Liver (tissue), 9 donors: Measurements from ENCODE around the gene TIMM13. TPM values are rescaled to one million over a fixed set of nuclear protein-coding genes. Genes with fewer than 3 reads are reported as not detected.

Experiments
- DNase-seq: peaks from one replicate; pipeline ENCODE4 v3.0.0-alpha.2; 2017; ENCODE audit warnings: low spot score
- H3K27ac ChIP-seq, 2 donors: one replicate each; pipeline ENCODE4 v1.7.0; 2013; ENCODE audit warnings: inconsistent platforms in 2 of 2, low read length in 2 of 2, control low read depth in 1 of 2, low read depth in 1 of 2, mild to moderate bottlenecking in 1 of 2
- H3K27me3 ChIP-seq, 4 donors: one replicate each; pipeline versions ENCODE4 v1.6.1 to v1.7.0; 2013; ENCODE audit warnings: low read length in 3 of 4, inconsistent platforms in 1 of 4, mild to moderate bottlenecking in 1 of 4, moderate library complexity in 1 of 4; ENCODE audit not compliant: control insufficient read depth in 4 of 4, insufficient read depth in 4 of 4
- H3K36me3 ChIP-seq, 4 donors: one replicate each; pipeline versions ENCODE4 v1.6.1 to v1.7.0; 2013; ENCODE audit warnings: low read length in 3 of 4, mild to moderate bottlenecking in 3 of 4, low read depth in 1 of 4, moderate library complexity in 1 of 4; ENCODE audit not compliant: control insufficient read depth in 4 of 4, insufficient read depth in 3 of 4
- H3K4me1 ChIP-seq, 4 donors: one replicate each; pipeline versions ENCODE4 v1.6.1 to v1.7.0; 2013; ENCODE audit warnings: low read length in 3 of 4, mild to moderate bottlenecking in 3 of 4, moderate library complexity in 1 of 4; ENCODE audit not compliant: control insufficient read depth in 4 of 4, insufficient read depth in 4 of 4
- H3K4me3 ChIP-seq, 3 donors: one replicate each; pipeline versions ENCODE4 v1.6.1 to v1.7.0; 2013; ENCODE audit warnings: low read length in 3 of 3, control low read depth in 1 of 3, low read depth in 1 of 3, mild to moderate bottlenecking in 1 of 3
- H3K9ac ChIP-seq, 2 donors: one replicate each; pipeline ENCODE4 v1.7.0; 2013; ENCODE audit warnings: low read length in 2 of 2, mild to moderate bottlenecking in 2 of 2, moderate library complexity in 2 of 2, control low read depth in 1 of 2, low read depth in 1 of 2
- H3K9me3 ChIP-seq, 4 donors: one replicate each; pipeline versions ENCODE4 v1.6.1 to v1.7.0; 2013; ENCODE audit warnings: low read length in 3 of 4; ENCODE audit not compliant: control insufficient read depth in 4 of 4
- CTCF ChIP-seq: fragments of 150-350 bp; IDR thresholded peaks from 2 replicates; pipeline ENCODE4 v1.5.1; 2017; ENCODE audit warnings: improper control_type of control experiment, low read depth, low read length; ENCODE audit not compliant: missing input control
- EGR1 ChIP-seq, 2 donors: IDR thresholded peaks; 2 replicates each; pipeline ENCODE4 v1.6.1; 2016 to 2018; ENCODE audit warnings: antibody characterized with exemption in 2 of 2, low read depth in 2 of 2
- FOXA1 ChIP-seq: IDR thresholded peaks from 2 replicates; pipeline ENCODE4 v1.6.1; 2016; ENCODE audit warnings: antibody characterized with exemption
- FOXA2 ChIP-seq: IDR thresholded peaks from 2 replicates; pipeline ENCODE4 v1.6.1; 2016; ENCODE audit warnings: antibody characterized with exemption
- GABPA ChIP-seq, 2 donors: IDR thresholded peaks in 1 of 2; conservative IDR thresholded peaks in 1 of 2; 2 replicates each; pipeline ENCODE4 v1.6.1; 2016; ENCODE audit warnings: antibody characterized with exemption in 2 of 2, mild to moderate bottlenecking in 1 of 2, moderate library complexity in 1 of 2
- HNF4A ChIP-seq, 2 donors: conservative IDR thresholded peaks; 2 replicates each; pipeline ENCODE4 v1.6.1; 2016; ENCODE audit warnings: antibody characterized with exemption in 2 of 2, mild to moderate bottlenecking in 2 of 2
- HNF4G ChIP-seq: IDR thresholded peaks from 2 replicates; pipeline ENCODE4 v1.6.1; 2016; ENCODE audit warnings: antibody characterized with exemption
- JUND ChIP-seq, 2 donors: IDR thresholded peaks; 2 replicates each; pipeline ENCODE4 v1.6.1; 2016; ENCODE audit warnings: antibody characterized with exemption in 2 of 2
- MAX ChIP-seq: IDR thresholded peaks from 2 replicates; pipeline ENCODE4 v1.6.1; 2016; ENCODE audit warnings: antibody characterized with exemption
- NR2F2 ChIP-seq: IDR thresholded peaks from 2 replicates; pipeline ENCODE4 v1.6.1; 2016; ENCODE audit warnings: antibody characterized with exemption
- RAD21 ChIP-seq, 2 donors: IDR thresholded peaks; 2 replicates each; pipeline ENCODE4 v1.6.1; 2016; ENCODE audit warnings: antibody characterized with exemption in 2 of 2, mild to moderate bottlenecking in 2 of 2
- RXRA ChIP-seq, 2 donors: IDR thresholded peaks; 2 replicates each; pipeline ENCODE4 v1.6.1; 2017 to 2018; ENCODE audit warnings: antibody characterized with exemption in 2 of 2, mild to moderate bottlenecking in 1 of 2
- SP1 ChIP-seq: IDR thresholded peaks from 2 replicates; pipeline ENCODE4 v1.6.1; 2018; ENCODE audit warnings: antibody characterized with exemption, mild to moderate bottlenecking
- TAF1 ChIP-seq: conservative IDR thresholded peaks from 2 replicates; pipeline ENCODE4 v1.6.1; 2016; ENCODE audit warnings: antibody characterized with exemption, mild to moderate bottlenecking
- YY1 ChIP-seq: IDR thresholded peaks from 2 replicates; pipeline ENCODE4 v1.6.1; 2016; ENCODE audit warnings: antibody characterized with exemption, mild to moderate bottlenecking
- ZBTB33 ChIP-seq: IDR thresholded peaks from 2 replicates; pipeline ENCODE4 v1.6.1; 2016; ENCODE audit warnings: antibody characterized with exemption
- WGBS: extraction: QIAGEN DNeasy Blood & Tissue Kit; methylation state at CpG from one replicate; pipeline ENCODE4 v1.1.7; 2013; 5-methylcytosine and 5-hydroxymethylcytosine counted together
- polyA plus RNA-seq, 2 donors: library from polyadenylated mRNA; stranded (reverse) in 1 of 2; unstranded in 1 of 2; fragments of 200-250 nt in 1 of 2; fragments of >200 nt in 1 of 2; fragmentation: Nextera tagmentation in 1 of 2; extraction: Ambion mirVana in 1 of 2; gene quantifications; one replicate each; pipeline versions ENCODE4 v1.2.1 to v1.2.3, GENCODE V29; 2013 to 2015
- total RNA-seq, 2 donors: library from RNA; depleted of rRNA; stranded (reverse); fragments of >200 nt; gene quantifications; one replicate each; pipeline ENCODE4 v1.2.3, GENCODE V29; 2014
- TF ChIP-seq, protein P1 (sequence below): IDR thresholded peaks from 2 replicates; pipeline ENCODE4 v1.6.1; 2016; ENCODE audit warnings: antibody characterized with exemption
- TF ChIP-seq, protein P2 (sequence below): IDR thresholded peaks from 2 replicates; pipeline ENCODE4 v1.6.1; 2016; ENCODE audit warnings: antibody characterized with exemption, mild to moderate bottlenecking
- donor health status: healthy.
- donor health status: healthy.
- donor health status: healthy.
- donor health status: healthy.
- donor health status: healthy.

TIMM13 gene
- total and polyA plus RNA-seq, 4 donors = 21.6 to 137 (median 43.4) TPM

- no peak for TF ChIP-seq CTCF
- no peak for TF ChIP-seq HNF4G
- TF ChIP-seq FOXA2 = no peak
- peak; percentile 59 for TF ChIP-seq FOXA1
- peak; percentile 93 to 98 for TF ChIP-seq EGR1 (IDR thresholded peaks at IDR 0.05; ENCODE audit: low read depth in 2 of 2)
- peak; percentile 42 for TF ChIP-seq NR2F2
- TF ChIP-seq MAX = peak; percentile 89
These were observed 48.5 kb upstream of the TIMM13 start, which contains the start of gene GADD45B (continued) for GRCh38 chr19:2475702-2476450.

DNA sequence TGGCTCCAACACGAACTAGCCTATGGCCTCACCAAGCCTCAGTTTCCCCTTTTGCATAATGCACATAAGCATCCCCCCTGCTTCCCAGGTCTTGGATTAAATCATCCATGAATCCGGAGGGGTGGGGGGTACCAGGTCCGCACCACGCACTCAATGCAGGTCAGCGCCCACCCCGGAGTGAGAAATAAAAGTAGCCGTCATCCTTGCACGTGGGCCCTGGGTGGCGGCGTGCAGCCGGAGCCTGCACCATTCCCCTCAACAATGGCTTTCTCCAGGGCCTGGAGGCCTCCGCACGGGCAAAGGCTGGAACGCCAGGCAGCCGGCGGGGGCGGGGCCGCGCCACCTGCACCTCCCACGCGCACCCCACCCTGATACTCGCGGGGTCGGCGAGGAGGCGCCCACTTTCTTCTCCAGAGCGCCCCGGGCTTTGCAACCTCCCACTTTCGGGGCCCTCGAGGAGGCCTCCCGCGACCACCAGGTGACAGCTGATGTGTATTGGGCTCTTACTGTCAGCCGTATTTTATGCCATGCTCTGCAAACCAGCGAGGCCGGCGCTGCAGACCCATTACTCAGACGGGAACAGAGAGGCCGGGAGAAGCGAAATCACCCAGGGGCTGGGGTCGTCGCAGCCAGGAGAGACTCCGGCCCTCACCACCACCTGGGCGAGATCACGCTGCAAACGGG lies 47.8 kb upstream of the TIMM13 start:
- peaks cover 4 to 7% (median 6%) of the 10 kb centered on the region in 4 donors for H3K36me3 ChIP-seq
- peak overlapping the region; percentile 73 to 87 (median 83) for H3K4me3 ChIP-seq
- H3K9ac ChIP-seq = peak overlapping the region; percentile 11 to 78
- WGBS = under 1% methylated on average over 45 of the region's 45 CpGs
- H3K4me1 ChIP-seq = peaks cover 0 to 9% (median 7%) of the 10 kb centered on the region in 4 donors
- peak; percentile 44 for DNase-seq
- no peaks in the 10 kb centered on the region for H3K9me3 ChIP-seq
- H3K27ac ChIP-seq = peak overlapping the region; percentile 93 to 94
- TF ChIP-seq JUND (IDR thresholded peaks at IDR 0.05) = peak in 1 of 2 donors; percentile 0
- TF ChIP-seq HNF4A (conservative IDR thresholded peaks at IDR 0.05) = no peak
- no peak for TF ChIP-seq HNF4G
- TF ChIP-seq MAX = no peak
- no peaks in the 10 kb centered on the region for H3K27me3 ChIP-seq

DNA sequence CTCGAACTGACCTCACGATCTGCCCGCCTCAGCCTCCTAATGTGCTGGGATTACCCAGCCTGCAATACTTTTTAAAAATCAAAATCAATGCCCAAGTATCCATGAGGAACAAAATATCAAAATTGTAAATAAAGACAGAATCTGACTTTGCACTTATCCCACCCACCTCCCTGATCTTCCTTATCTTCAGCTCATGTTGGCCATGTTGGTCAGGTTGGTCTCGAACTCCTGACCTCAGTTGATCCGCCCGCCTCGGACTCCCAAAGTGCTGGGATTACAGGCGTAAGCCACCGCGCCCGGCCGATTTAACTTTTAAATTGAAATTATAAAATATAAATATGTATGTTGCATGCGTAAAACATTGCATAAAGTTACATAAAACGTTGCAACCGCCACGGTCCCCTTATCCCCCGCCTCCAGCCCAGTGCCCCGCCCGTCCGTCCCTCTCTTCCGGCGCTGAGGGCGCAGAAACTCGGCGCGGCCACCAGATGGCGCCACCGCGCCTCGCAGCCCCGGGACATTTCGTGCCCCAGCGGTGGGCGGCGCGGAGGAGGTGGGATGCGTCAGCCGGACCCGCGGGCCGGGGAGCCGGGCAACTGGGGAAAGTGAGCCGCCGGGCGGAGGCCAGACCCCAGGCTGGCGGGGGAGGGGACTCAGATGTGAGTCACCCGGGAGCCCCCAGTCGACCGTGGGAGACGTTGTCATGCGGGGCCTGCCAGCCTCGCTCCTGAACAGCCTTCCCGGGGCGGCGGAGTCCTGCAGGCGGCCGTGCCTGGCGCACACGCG lies 47.0 kb upstream of the TIMM13 start:
- DNase-seq = peak; percentile 79
- Histone ChIP-seq H3K4me1 (peaks cover 0 to 9% (median 7%) of the 10 kb centered on the region in 4 donors), H3K9ac (peak overlapping the region; percentile 11 to 78), H3K4me3 (peak overlapping the region; percentile 73 to 87 (median 83)), H3K27me3 (no peaks in the 10 kb centered on the region), H3K36me3 (peaks cover 4 to 7% (median 6%) of the 10 kb centered on the region in 4 donors), H3K27ac (peak overlapping the region; percentile 93 to 94), H3K9me3 (no peaks in the 10 kb centered on the region)
- WGBS = 6% methylated on average over 60 of the region's 60 CpGs
- TF ChIP-seq ZBTB33 (no peak), YY1 (no peak), FOXA1 (no peak), HNF4G (no peak), EGR1 (IDR thresholded peaks at IDR 0.05; ENCODE audit: low read depth in 2 of 2) (no peak), SP1 (no peak), TAF1 (no peak), FOXA2 (no peak), JUND (IDR thresholded peaks at IDR 0.05) (peak in 1 of 2 donors; percentile 16), MAX (no peak), NR2F2 (no peak), HNF4A (conservative IDR thresholded peaks at IDR 0.05) (peak in 1 of 2 donors; percentile 7), RAD21 (IDR thresholded peaks at IDR 0.05) (peak; percentile 95), GABPA (IDR thresholded peaks at IDR 0.05 in 1 of 2, conservative IDR thresholded peaks at IDR 0.05 in 1 of 2) (peak in 1 of 2 donors; percentile 14), RXRA (IDR thresholded peaks at IDR 0.05) (peak in 1 of 2 donors; percentile 19)
- TF ChIP-seq, protein P1, sequence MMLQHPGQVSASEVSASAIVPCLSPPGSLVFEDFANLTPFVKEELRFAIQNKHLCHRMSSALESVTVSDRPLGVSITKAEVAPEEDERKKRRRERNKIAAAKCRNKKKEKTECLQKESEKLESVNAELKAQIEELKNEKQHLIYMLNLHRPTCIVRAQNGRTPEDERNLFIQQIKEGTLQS = no peak
- TF ChIP-seq, protein P2, sequence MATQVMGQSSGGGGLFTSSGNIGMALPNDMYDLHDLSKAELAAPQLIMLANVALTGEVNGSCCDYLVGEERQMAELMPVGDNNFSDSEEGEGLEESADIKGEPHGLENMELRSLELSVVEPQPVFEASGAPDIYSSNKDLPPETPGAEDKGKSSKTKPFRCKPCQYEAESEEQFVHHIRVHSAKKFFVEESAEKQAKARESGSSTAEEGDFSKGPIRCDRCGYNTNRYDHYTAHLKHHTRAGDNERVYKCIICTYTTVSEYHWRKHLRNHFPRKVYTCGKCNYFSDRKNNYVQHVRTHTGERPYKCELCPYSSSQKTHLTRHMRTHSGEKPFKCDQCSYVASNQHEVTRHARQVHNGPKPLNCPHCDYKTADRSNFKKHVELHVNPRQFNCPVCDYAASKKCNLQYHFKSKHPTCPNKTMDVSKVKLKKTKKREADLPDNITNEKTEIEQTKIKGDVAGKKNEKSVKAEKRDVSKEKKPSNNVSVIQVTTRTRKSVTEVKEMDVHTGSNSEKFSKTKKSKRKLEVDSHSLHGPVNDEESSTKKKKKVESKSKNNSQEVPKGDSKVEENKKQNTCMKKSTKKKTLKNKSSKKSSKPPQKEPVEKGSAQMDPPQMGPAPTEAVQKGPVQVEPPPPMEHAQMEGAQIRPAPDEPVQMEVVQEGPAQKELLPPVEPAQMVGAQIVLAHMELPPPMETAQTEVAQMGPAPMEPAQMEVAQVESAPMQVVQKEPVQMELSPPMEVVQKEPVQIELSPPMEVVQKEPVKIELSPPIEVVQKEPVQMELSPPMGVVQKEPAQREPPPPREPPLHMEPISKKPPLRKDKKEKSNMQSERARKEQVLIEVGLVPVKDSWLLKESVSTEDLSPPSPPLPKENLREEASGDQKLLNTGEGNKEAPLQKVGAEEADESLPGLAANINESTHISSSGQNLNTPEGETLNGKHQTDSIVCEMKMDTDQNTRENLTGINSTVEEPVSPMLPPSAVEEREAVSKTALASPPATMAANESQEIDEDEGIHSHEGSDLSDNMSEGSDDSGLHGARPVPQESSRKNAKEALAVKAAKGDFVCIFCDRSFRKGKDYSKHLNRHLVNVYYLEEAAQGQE = no peak
